ENCODE results near the gene HEG1.

GRCh38 chr3:124967964-124968363, 87.8 kb downstream of the HEG1 start:
- TF ChIP-seq POLR2AphosphoS5 (IDR thresholded peaks at IDR 0.05) (no peak), CTCF (IDR thresholded peaks at IDR 0.05) (no peak), POLR2A (IDR thresholded peaks at IDR 0.05) (no peak)
